ENCODE data around the gene GYS2. TPM values are rescaled to one million over a fixed set of nuclear protein-coding genes. Genes with fewer than 3 reads are reported as not detected.
"Not testable (repeated sequence)": the region's sequence is repeated elsewhere in the genome, so short reads cannot be mapped to it uniquely, and the experiment has no call there.

GYS2 gene
- total RNA-seq, 4 donors from 2014 or later: 0.16 TPM; not detected in 3

DNA sequence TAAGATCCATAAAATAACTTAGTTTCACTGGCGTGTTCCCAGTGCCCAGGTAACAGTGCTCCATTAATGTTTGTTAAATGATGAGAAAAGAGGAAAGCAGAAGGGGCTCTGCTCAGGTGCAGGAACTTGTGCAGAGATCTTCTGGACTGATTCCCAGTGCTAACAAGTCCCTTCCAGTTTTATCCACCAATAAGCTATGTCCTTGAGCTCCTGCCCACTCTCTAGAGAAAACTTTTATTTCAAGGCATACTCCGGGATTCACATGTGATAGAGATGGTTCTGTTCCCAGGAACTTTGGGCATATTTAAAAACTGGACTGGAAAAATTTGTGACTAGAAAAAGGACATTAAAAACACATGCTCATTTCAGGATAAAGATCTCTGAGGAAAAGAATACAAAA, 1.9 kb downstream of the GYS2 start:
- Histone ChIP-seq H3K4me3 (no peak overlapping the region), H3K9me3 (no peaks in the 10 kb centered on the region), H3K27me3 (no peaks in the 10 kb centered on the region), H3K4me1 (no peaks in the 10 kb centered on the region), H3K27ac (no peak overlapping the region), H3K36me3 (no peaks in the 10 kb centered on the region)
- DNase-seq: no peak
- in situ Hi-C loops (cut with MboI; ENCODE audit: low pct_ligation_motif_present in 1 of 4, low pct_unique_long_range_greater_than_20kb in 1 of 4, low sequenced_read_pairs in 3 of 4) (no loop called here), intact Hi-C loops (cut with DNase I; ENCODE audit: low total_unique reads) (no loop called here)
- TF ChIP-seq EP300 (IDR thresholded peaks at IDR 0.05; ENCODE audit: low read depth) (no peak), POLR2AphosphoS5 (IDR thresholded peaks at IDR 0.05) (no peak), POLR2A (IDR thresholded peaks at IDR 0.05) (no peak)
- TF ChIP-seq, protein P1, sequence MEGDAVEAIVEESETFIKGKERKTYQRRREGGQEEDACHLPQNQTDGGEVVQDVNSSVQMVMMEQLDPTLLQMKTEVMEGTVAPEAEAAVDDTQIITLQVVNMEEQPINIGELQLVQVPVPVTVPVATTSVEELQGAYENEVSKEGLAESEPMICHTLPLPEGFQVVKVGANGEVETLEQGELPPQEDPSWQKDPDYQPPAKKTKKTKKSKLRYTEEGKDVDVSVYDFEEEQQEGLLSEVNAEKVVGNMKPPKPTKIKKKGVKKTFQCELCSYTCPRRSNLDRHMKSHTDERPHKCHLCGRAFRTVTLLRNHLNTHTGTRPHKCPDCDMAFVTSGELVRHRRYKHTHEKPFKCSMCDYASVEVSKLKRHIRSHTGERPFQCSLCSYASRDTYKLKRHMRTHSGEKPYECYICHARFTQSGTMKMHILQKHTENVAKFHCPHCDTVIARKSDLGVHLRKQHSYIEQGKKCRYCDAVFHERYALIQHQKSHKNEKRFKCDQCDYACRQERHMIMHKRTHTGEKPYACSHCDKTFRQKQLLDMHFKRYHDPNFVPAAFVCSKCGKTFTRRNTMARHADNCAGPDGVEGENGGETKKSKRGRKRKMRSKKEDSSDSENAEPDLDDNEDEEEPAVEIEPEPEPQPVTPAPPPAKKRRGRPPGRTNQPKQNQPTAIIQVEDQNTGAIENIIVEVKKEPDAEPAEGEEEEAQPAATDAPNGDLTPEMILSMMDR (IDR thresholded peaks at IDR 0.05): no peak
- 68 to 82% methylated on average over 2 of the region's 2 CpGs for WGBS, 2 donors (ENCODE audit: low coverage in 1 of 2)

DNA sequence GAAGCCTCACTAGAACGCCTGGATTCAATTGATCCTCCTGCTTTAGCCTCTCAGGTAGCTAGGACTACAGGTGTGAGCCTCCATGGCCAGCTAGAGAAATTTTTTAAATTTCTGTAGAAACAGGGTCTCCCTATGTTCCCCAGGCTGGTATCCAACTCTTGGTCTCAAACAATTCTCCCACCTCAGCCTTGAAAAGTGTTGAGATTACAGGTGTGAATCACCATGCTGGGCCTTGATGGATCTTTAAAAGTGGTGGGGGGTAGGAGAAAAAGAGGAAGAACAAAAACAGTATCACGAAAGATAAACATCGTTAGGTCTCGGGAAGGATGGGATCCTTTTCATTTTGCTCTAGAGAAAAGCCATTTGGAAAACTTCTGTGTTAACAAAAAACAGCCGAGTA, 4.5 kb downstream of the GYS2 start:
- H3K4me1 ChIP-seq: no peaks in the 10 kb centered on the region
- no peak for DNase-seq
- in situ Hi-C loops (cut with MboI; ENCODE audit: low pct_ligation_motif_present in 1 of 4, low pct_unique_long_range_greater_than_20kb in 1 of 4, low sequenced_read_pairs in 3 of 4): no loop called here
- no peak overlapping the region for H3K4me3 ChIP-seq
- no peaks in the 10 kb centered on the region for H3K27me3 ChIP-seq
- no peaks in the 10 kb centered on the region for H3K9me3 ChIP-seq
- H3K36me3 ChIP-seq: no peaks in the 10 kb centered on the region
- H3K27ac ChIP-seq: no peak overlapping the region
- TF ChIP-seq, protein P1 (IDR thresholded peaks at IDR 0.05): no peak
- TF ChIP-seq POLR2AphosphoS5 (IDR thresholded peaks at IDR 0.05): no peak
- TF ChIP-seq POLR2A (IDR thresholded peaks at IDR 0.05): no peak
- no peak for TF ChIP-seq EP300 (IDR thresholded peaks at IDR 0.05; ENCODE audit: low read depth)
- WGBS, 2 donors (ENCODE audit: low coverage in 1 of 2): 77 to 83% methylated on average over 4 to 5 of the region's 5 CpGs
- intact Hi-C loops (cut with DNase I; ENCODE audit: low total_unique reads): no loop called here

DNA sequence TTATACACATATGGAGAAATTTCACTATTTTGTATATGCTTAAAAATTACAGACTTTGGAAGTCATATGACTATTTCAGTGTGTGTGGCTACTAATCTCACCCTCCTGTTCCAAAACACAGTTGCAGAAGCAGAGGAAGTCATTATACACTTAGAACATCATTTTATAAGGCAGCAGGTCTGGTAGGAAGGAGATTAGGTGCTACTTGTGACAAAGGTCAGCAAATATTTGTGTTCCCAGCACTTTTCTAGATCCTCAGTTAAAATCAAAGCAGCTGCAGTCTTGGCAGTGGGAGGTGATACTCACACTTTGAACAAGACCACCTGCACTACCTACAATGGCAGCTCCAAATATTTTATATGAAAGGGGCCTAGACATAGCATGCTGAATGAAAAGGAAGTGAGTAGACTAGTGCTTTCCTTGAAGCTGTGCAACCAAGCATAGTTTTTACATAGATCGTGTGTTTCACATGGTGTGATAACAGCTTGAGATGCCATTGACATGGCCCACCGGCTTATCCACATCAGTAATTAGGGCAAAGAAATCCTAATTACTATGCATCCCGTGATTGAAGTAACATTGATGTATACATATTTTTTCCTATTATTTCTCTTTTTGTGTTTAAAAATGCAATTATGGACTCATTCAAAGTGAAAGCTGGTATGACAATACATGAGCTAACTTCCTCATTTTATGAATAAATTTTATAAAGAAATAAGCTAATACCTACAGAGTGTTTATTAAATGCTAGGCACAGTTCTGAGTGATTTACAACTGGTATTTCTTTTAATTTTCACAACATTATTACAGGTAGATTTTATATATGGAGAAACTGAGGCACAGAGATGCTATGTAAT, 5.3 kb downstream of the GYS2 start:
- intact Hi-C loops (cut with DNase I; ENCODE audit: low total_unique reads): no loop called here
- in situ Hi-C loops (cut with MboI; ENCODE audit: low pct_ligation_motif_present in 1 of 4, low pct_unique_long_range_greater_than_20kb in 1 of 4, low sequenced_read_pairs in 3 of 4): no loop called here
- H3K27me3 ChIP-seq: no peaks in the 10 kb centered on the region
- no peak overlapping the region for H3K27ac ChIP-seq
- H3K9me3 ChIP-seq: no peaks in the 10 kb centered on the region
- no peak overlapping the region for H3K4me3 ChIP-seq
- WGBS, 2 donors (ENCODE audit: low coverage in 1 of 2): 75 to 86% methylated on average over 3 of the region's 3 CpGs
- H3K36me3 ChIP-seq: no peaks in the 10 kb centered on the region
- H3K4me1 ChIP-seq: no peaks in the 10 kb centered on the region
- no peak for DNase-seq
- TF ChIP-seq EP300 (IDR thresholded peaks at IDR 0.05; ENCODE audit: low read depth) (no peak), POLR2AphosphoS5 (IDR thresholded peaks at IDR 0.05) (no peak), POLR2A (IDR thresholded peaks at IDR 0.05) (no peak)
- TF ChIP-seq, protein P1 (IDR thresholded peaks at IDR 0.05): no peak

DNA sequence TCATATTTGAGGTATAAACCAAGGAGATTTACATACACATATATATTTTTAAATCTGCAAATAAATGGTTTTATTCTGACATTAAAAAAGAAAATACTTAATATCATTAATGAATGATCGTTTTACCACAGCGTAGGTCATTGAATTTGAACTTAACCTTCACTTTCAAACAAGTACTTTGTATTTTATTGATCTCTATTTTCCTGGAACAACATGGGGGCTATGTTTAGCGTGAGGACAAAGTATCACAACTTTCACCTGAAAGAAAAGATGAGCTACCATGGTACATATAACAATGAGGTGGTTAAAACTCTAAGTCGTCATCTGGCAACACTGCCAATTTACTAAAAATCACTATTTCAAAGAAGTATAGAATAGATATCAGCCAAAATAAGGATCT, 6.0 kb downstream of the GYS2 start:
- TF ChIP-seq EP300 (IDR thresholded peaks at IDR 0.05; ENCODE audit: low read depth) (no peak), POLR2A (IDR thresholded peaks at IDR 0.05) (no peak), POLR2AphosphoS5 (IDR thresholded peaks at IDR 0.05) (no peak)
- TF ChIP-seq, protein P1 (IDR thresholded peaks at IDR 0.05): no peak

DNA sequence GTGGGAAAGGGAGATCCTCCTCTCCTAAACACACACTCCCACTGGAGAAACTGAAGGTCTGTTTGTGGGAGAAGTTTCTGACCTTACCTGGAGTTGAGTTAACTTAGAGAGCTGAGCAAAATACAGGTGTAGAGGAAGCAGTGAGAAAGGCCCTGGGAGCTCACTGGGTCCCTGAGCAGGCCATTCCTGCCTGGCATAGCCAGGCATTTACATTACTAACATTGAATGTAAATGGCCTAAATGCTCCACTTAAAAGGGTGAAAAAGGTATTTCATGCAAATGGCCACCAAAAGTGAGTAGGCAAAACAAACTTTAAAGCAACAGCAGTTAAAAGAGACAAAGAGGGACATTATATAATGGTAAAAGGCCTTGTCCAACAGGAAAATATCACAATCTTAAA, 9.3 kb downstream of the GYS2 start:
- intact Hi-C loops (cut with DNase I; ENCODE audit: low total_unique reads); H3K9me3 ChIP-seq; H3K27ac ChIP-seq; H3K4me1 ChIP-seq; DNase-seq; H3K36me3 ChIP-seq; H3K27me3 ChIP-seq; H3K4me3 ChIP-seq; in situ Hi-C loops (cut with MboI; ENCODE audit: low pct_ligation_motif_present in 1 of 4, low pct_unique_long_range_greater_than_20kb in 1 of 4, low sequenced_read_pairs in 3 of 4): not testable (repeated sequence)

More for the DNA sequence above, 6.0 kb downstream of the GYS2 start:
- WGBS, 2 donors (ENCODE audit: low coverage in 1 of 2): 91 to 94% methylated on average over 4 of the region's 4 CpGs
- no peak overlapping the region for H3K27ac ChIP-seq
- no peak for DNase-seq
- no peaks in the 10 kb centered on the region for H3K9me3 ChIP-seq
- H3K27me3 ChIP-seq: no peaks in the 10 kb centered on the region
- in situ Hi-C loops (cut with MboI; ENCODE audit: low pct_ligation_motif_present in 1 of 4, low pct_unique_long_range_greater_than_20kb in 1 of 4, low sequenced_read_pairs in 3 of 4): no loop called here
- H3K4me3 ChIP-seq: no peak overlapping the region
- intact Hi-C loops (cut with DNase I; ENCODE audit: low total_unique reads): no loop called here
- H3K4me1 ChIP-seq: no peaks in the 10 kb centered on the region
- H3K36me3 ChIP-seq: no peaks in the 10 kb centered on the region
